ENCODE results near the gene MTHFD1L.

DNA sequence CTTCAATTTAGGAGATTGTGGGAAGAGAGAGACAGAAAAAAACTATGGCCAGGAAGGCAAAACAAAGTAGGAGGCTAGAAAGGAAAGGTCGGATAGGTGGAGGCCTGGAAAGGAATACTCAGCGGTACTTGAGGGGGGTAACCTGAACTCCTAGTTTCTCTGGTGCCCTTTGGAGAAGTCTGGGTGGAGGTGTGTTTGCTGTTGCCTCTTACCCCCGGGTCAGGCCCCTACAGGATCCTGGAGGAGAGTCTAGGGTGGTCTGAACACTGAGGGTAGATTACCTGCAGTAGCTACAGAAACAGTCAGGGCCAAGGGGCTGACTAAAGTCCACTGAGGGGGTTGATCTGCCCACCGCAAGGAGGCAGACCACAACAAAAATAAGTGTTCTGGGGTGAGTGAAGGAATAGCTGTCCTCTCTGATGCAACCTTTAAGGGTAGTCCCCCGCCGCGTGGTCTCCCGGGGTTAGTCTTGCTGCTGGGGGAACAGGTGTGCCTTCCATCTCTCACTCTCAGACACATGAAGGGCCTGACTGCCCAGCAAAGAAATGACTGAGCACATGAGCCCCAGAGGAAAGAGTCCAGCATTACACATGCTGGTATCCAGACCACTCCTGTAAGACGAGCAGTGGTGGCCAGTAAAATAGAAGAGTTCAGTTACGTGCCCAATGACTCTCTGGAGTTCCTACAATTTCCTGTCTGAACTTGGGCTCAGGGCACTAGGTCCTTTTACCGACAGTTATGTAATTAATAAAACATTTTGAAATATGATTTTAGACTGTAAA is 59.5 kb downstream of the MTHFD1L start:
- no peak for TF ChIP-seq CTCF (conservative IDR thresholded peaks at IDR 0.05 in 1 of 2, IDR thresholded peaks at IDR 0.05 in 1 of 2; ENCODE audit: extremely low read depth in 1 of 2, insufficient read depth in 1 of 2, low read depth in 1 of 2, low read length in 2 of 2)
- no peak for TF ChIP-seq EZH2 (IDR thresholded peaks at IDR 0.05; ENCODE audit: borderline replicate concordance, low read length)

All from mammary epithelial cell (primary cell).